Skin epidermis (tissue), 12 donors: ENCODE measurements around the gene OR52E5.

Experiments used
- H3K27ac ChIP-seq, 21 experiments: fragments of 200-600 bp; sonication (generic) in 11 of 21; one replicate each; pipeline ENCODE4 v1.5.0; 2020; ENCODE audit warnings: mild to moderate bottlenecking in 3 of 21, inconsistent platforms in 2 of 21, moderate library complexity in 2 of 21
- H3K4me3 ChIP-seq, 7 experiments: fragments of 200-600 bp; sonication (generic) in 2 of 7; one replicate each; pipeline ENCODE4 v1.5.0; 2020; ENCODE audit warnings: inconsistent platforms in 2 of 7, mild to moderate bottlenecking in 2 of 7, moderate library complexity in 1 of 7

OR52E5 gene

DNA sequence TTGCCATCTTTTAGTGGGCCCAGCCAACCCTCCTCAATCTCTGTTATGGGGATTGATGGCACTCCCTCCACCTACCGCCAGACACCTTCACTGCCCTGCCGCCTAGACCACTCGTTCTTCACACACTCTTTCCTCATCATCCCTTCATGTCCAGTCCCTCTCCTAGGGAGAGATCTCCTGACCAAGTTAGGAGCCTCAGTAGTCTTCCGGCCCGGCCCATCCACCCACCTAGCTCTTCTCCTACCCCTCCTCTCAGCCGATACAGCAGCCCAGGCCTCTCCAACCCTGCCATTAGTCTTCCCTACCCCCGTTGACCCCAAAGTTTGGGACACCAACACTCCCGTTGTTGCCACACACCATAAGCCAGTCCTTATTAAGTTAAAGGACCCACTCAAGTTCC is 38.1 kb downstream of the OR52E5 start:
- H3K27ac ChIP-seq = no peak overlapping the region
- H3K4me3 ChIP-seq = no peak overlapping the region

DNA sequence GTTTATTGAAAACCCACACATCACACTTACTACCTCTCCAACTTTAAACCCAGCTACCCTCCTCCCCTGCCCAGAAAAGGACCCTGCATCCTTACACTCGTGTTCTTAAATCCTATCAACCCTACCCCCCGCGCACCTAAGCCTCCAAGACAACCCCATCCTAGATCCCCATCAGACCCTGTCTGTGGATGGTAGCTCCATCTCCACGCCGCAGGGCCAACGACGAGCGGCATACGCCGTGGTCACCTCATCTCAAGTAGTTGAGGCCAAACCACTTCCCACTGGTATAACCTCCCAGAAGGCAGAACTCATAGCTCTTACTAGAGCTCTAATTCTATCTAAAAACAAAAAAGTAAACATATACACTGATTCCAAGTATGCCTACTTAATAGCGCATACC is 39.7 kb downstream of the OR52E5 start:
- no peak overlapping the region for H3K4me3 ChIP-seq
- H3K27ac ChIP-seq = no peak overlapping the region

- H3K4me3 ChIP-seq = no peak overlapping the region
- H3K27ac ChIP-seq = no peak overlapping the region
These were observed 40.1 kb downstream of the OR52E5 start for GRCh38 chr11:5933116-5933515.

DNA sequence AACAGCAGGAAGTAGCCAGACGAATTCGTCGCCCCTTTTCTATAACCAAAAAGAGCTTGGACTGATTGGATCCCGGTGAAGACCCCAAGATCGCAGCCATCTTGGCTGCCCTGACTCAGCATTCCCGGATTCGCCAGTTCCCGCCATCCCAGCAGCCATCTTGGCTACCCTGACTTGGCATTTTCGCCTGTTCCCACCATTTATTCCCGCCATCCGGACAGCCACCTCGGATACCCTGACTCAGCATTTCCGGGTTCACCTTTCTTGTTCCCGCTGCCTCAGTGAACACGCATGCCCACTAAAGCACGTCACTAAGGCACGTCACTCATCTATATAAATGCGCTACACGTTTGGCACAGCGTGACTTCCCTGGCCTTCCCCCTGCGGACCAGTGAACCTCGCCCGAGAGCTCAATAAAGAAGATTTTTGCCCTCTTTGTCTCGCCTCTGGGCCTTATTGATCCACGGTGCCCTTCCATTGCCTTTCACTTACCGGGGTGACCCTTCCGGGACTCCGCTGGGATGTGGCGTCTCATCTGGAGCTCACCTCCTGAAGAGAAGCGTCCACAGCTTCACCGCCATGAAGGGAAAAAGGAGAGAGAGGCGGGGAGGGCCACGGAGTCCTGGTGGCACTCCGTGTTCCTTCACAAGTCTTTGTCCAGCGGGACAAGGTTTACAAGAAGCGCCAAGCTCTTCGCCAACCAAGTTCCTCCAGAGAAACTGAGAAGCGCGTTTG is 45.0 kb downstream of the OR52E5 start:
- Histone ChIP-seq H3K27ac (no peak overlapping the region), H3K4me3 (no peak overlapping the region)

- H3K27ac ChIP-seq = no peak overlapping the region
- H3K4me3 ChIP-seq = no peak overlapping the region
These were observed 45.6 kb downstream of the OR52E5 start for GRCh38 chr11:5938603-5938965.

- Histone ChIP-seq H3K27ac (no peak overlapping the region), H3K4me3 (no peak overlapping the region)
These were observed 47.7 kb downstream of the OR52E5 start for GRCh38 chr11:5940748-5941147.

GRCh38 chr11:5941951-5942350 is 48.9 kb downstream of the OR52E5 start, which contains the start of gene OR56A3:
Gene OR56A3 (plus strand): TSS chr11:5942251. CDS start chr11:5947347, 5,096 bp downstream.
- H3K4me3 ChIP-seq = no peak within 1 kb of the TSS
- H3K27ac ChIP-seq = no peak within 1 kb of the TSS
